Erythroblast (primary cell): ENCODE measurements around the gene MED20.

Source experiments
- DNase-seq, 2 experiments: peaks; one replicate each; lab custom pipeline; 2025; lab: John Stamatoyannopoulos, UW
- GATA1 ChIP-seq: IDR thresholded peaks from 2 replicates; pipeline ENCODE4 v1.6.1; 2011; ENCODE audit warnings: low read depth, mild to moderate bottlenecking, control low read depth, low read length, moderate library complexity
- POLR2A ChIP-seq: IDR thresholded peaks from 2 replicates; pipeline ENCODE4 v1.6.1; 2011; ENCODE audit warnings: mild to moderate bottlenecking, low read length

Gene MED20

DNA sequence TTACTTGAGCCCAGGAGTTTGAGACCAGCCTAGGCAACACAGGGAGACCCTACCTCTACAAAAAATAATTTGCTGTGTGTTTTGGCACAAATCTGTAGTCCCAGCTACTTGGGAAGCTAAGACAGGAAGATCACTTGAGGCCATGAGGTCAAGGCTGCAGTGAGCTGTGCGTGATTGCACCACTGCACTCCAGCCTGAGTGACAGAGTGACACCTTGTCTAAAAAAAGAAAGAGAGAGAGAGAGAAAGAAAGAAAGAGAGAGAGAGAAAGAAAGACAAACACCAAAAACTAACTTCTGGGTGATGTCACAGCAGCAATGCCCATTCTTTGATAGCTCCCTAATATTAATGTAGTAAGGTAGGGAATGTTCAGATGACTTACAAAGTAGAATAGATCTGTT lies 46.2 kb downstream of the MED20 start:
- TF ChIP-seq GATA1 (no peak), POLR2A (no peak)
- no peak for DNase-seq

DNA sequence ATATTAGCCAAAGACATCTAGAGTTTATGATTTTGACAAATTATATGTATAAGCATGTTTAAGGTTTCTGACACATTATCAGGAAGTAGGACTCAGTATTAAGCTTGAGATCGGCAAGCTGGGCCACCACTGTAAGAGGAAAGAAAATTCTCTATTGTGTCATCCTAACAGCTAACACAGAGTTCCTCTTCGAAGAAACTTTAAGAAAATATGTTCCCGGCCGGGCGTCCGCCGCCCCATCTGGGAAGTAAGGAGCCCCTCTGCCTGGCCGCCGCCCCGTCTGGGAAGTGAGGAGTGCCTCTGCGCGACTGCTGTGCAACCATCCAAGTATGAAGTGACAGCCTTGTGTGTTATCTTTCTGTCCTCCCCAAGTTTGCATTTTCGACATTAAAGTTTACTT lies 48.8 kb downstream of the MED20 start:
- DNase-seq = no peak

GRCh38 chr6:41871691-41872090 lies 49.2 kb downstream of the MED20 start:
- TF ChIP-seq GATA1 (no peak), POLR2A (no peak)
- no peak for DNase-seq

More for the DNA sequence above, 48.8 kb downstream of the MED20 start:
- TF ChIP-seq GATA1 (no peak), POLR2A (no peak)

DNA sequence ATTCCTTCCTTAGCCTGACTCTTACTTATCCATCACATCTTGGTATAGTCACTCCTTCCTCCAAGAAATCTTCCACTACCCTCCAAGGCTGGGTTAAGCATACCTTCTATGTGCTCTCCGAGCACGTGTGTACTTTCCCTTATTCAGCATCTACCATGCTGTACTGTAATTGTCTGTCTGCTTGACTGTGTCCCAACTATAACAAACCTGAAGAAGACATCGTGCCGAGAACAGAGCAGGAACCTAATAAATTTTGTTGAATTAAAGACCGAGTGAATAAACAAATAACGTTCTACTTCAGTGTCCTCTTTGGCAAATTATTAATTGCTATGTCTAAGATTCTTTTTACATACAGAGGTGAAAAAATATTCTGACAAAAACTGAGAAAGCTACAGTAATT lies 61.6 kb downstream of the MED20 start:
- TF ChIP-seq GATA1 (no peak), POLR2A (no peak)
- no peak for DNase-seq

- DNase-seq = no peak
- TF ChIP-seq GATA1 (no peak), POLR2A (no peak)
Observed at GRCh38 chr6:41858703-41859102, 62.2 kb downstream of the MED20 start.
